Activated naive CD4-positive, alpha-beta T cell treated with anti-CD3 and anti-CD28 coated beads, Interleukin-2, amount 50 U/mL, for 16 hours (primary cell): ENCODE results near the gene RARB.

Experiments
- DNase-seq: peaks from one replicate; pipeline ENCODE4 v3.0.0-alpha.2; 2020

Gene RARB

GRCh38 chr3:25582242-25582641 is 154.2 kb downstream of the RARB start:
- no peak for DNase-seq

GRCh38 chr3:25583343-25583742 is 155.3 kb downstream of the RARB start:
- no peak for DNase-seq

GRCh38 chr3:25584011-25584789 is 156.1 kb downstream of the RARB start:
- no peak for DNase-seq

GRCh38 chr3:25585361-25586166 is 157.5 kb downstream of the RARB start:
- no peak for DNase-seq

- DNase-seq, result no peak
Observed at GRCh38 chr3:25586167-25586505, 158.1 kb downstream of the RARB start.

GRCh38 chr3:25586553-25586952 is 158.5 kb downstream of the RARB start:
- no peak for DNase-seq

- no peak for DNase-seq
Observed at GRCh38 chr3:25587094-25587493, 159.0 kb downstream of the RARB start.

- no peak for DNase-seq
Observed at GRCh38 chr3:25587526-25587925, 159.5 kb downstream of the RARB start.

- no peak for DNase-seq
Observed at GRCh38 chr3:25587975-25588374, 159.9 kb downstream of the RARB start.

GRCh38 chr3:25588441-25589103 is 160.5 kb downstream of the RARB start:
- DNase-seq, result no peak

- no peak for DNase-seq
Observed at GRCh38 chr3:25589104-25589782, 161.2 kb downstream of the RARB start.

- DNase-seq, result no peak
Observed at GRCh38 chr3:25589783-25590258, 161.8 kb downstream of the RARB start.

- DNase-seq, result no peak
Observed at GRCh38 chr3:25592510-25592968, 164.5 kb downstream of the RARB start.

GRCh38 chr3:25593001-25593400 is 164.9 kb downstream of the RARB start:
- DNase-seq, result no peak

GRCh38 chr3:25594007-25594502 is 166.0 kb downstream of the RARB start:
- no peak for DNase-seq

- DNase-seq, result no peak
Observed at GRCh38 chr3:25597535-25598101, 169.6 kb downstream of the RARB start.

GRCh38 chr3:25603703-25604102 is 175.6 kb downstream of the RARB start:
- DNase-seq, result no peak

- DNase-seq, result no peak
Observed at GRCh38 chr3:25604107-25604805, 176.2 kb downstream of the RARB start.

GRCh38 chr3:25610167-25610566 is 182.1 kb downstream of the RARB start:
- DNase-seq, result no peak

- DNase-seq, result no peak
Observed at GRCh38 chr3:25610779-25611178, 182.7 kb downstream of the RARB start.

GRCh38 chr3:25611193-25611592 is 183.1 kb downstream of the RARB start:
- DNase-seq, result no peak

GRCh38 chr3:25618028-25618427 is 190.0 kb downstream of the RARB start:
- no peak for DNase-seq
